Measurements from ENCODE around the gene ERC2. TPM values are rescaled to one million over a fixed set of nuclear protein-coding genes. Genes with fewer than 3 reads are reported as not detected.

The ERC2 gene
- total and polyA plus RNA-seq, 2 of the 8 experiments (the other 6 are each of a cell fraction or from before 2014, with no cell fraction given) = 16.4 to 22.8 TPM

- Histone ChIP-seq H2AK5ac (ENCODE audit: low read depth, low read length) (no peak overlapping the region), H3K9me3 (ENCODE audit: insufficient read depth in 2 of 2, low read depth in 1 of 2, low read length in 1 of 2) (no peaks in the 10 kb centered on the region), H2BK5ac (ENCODE audit: low read depth, low read length) (no peak overlapping the region), H3K23me2 (ENCODE audit: low read depth, low read length) (no peaks in the 10 kb centered on the region), H3K36me3 (ENCODE audit: control insufficient read depth in 2 of 4, insufficient read depth in 4 of 4, low read length in 3 of 4) (no peaks in the 10 kb centered on the region), H2BK12ac (ENCODE audit: low read depth, low read length) (no peak overlapping the region), H3K4ac (replicated peaks; ENCODE audit: insufficient read length, low read depth, low read length) (no peak overlapping the region), H4K20me1 (replicated peaks in 1 of 2; ENCODE audit: control insufficient read depth in 1 of 2, insufficient read depth in 2 of 2, low read length in 2 of 2) (no peaks in the 10 kb centered on the region), H2AFZ (ENCODE audit: low read length) (no peak overlapping the region), H4K8ac (ENCODE audit: extremely low read depth, insufficient read depth, low read length) (no peak overlapping the region), H3K79me2 (ENCODE audit: control insufficient read depth in 1 of 2, insufficient read depth in 2 of 2, low read length in 2 of 2) (no peaks in the 10 kb centered on the region), H3K56ac (replicated peaks; ENCODE audit: insufficient read length, low read depth, low read length) (no peak overlapping the region), H3K9ac (replicated peaks in 1 of 4; ENCODE audit: extremely low read depth in 1 of 4, low read depth in 3 of 4, low read length in 3 of 4) (no peak overlapping the region), H3K4me3 (ENCODE audit: extremely low read depth in 1 of 4, insufficient read depth in 2 of 4, low read depth in 3 of 4, low read length in 4 of 4) (no peak overlapping the region), H3K27me3 (replicated peaks in 1 of 4; ENCODE audit: control insufficient read depth in 3 of 4, extremely low read depth in 1 of 4, insufficient read depth in 3 of 4, low read length in 3 of 4) (no peaks in the 10 kb centered on the region), H3K23ac (ENCODE audit: insufficient read length) (no peak overlapping the region), H4K91ac (replicated peaks; ENCODE audit: insufficient read length, low read length) (no peak overlapping the region), H3K4me1 (replicated peaks in 1 of 4; ENCODE audit: control insufficient read depth in 3 of 4, insufficient read depth in 4 of 4, low read length in 3 of 4) (peaks cover 5 to 37% (median 13%) of the 10 kb centered on the region in 4 experiments; a peak in 6 of 7 replicates), H4K5ac (ENCODE audit: insufficient read length, low read depth, low read length) (no peak overlapping the region), H2BK15ac (ENCODE audit: low read length) (no peak overlapping the region), H3K14ac (ENCODE audit: insufficient read length) (no peak overlapping the region), H2BK120ac (replicated peaks; ENCODE audit: low read depth, low read length) (no peak overlapping the region), H2BK20ac (ENCODE audit: low read length) (no peak overlapping the region), H3K27ac (ENCODE audit: low read depth, low read length) (no peak overlapping the region), H3K79me1 (ENCODE audit: low read depth, low read length) (no peaks in the 10 kb centered on the region), H3K18ac (ENCODE audit: extremely low read depth, low read length) (no peak overlapping the region), H3K4me2 (ENCODE audit: insufficient read depth in 1 of 2, low read depth in 2 of 2, low read length in 2 of 2) (no peak overlapping the region)
- CTCF ChIA-PET (ENCODE audit: partially characterized antibody) = interaction anchor here (0.6 to 1.0 kb wide), 3 partner anchors 15 to 397 kb away, joined by 3 read pairs; no protein-coding TSS in a partner anchor
- WGBS, 2 experiments (ENCODE audit: extremely low coverage in 1 of 2, insufficient coverage in 1 of 2, insufficient read length in 1 of 2, insufficient replicate concordance in 2 of 2, low coverage in 1 of 2, low lambda C conversion rate in 2 of 2, missing lambda C conversion rate in 1 of 2) = 94% methylated on average over 1 of the region's 1 CpG; no CpG with 5 or more reads in 1 of the 2 experiments
- no peak for FAIRE-seq
- no peak for DNase-seq (ENCODE audit: low read depth in 1 of 2, low spot score in 2 of 2)
- no peak for TF ChIP-seq NANOG (IDR thresholded peaks at IDR 0.05; ENCODE audit: insufficient read depth, low read depth, low read length, poor library complexity, severe bottlenecking)
- no peak for TF ChIP-seq TAF7 (optimal IDR thresholded peaks at IDR 0.05; ENCODE audit: borderline replicate concordance, low read depth, low read length)
- no peak for TF ChIP-seq HDAC6 (IDR thresholded peaks at IDR 0.05; ENCODE audit: low read depth, low read length)
- no peak for TF ChIP-seq EZH2 (IDR thresholded peaks at IDR 0.05; ENCODE audit: low read depth, low read length, severe bottlenecking)
- no peak for TF ChIP-seq ASH2L (IDR thresholded peaks at IDR 0.05; ENCODE audit: low read length)
- no peak for TF ChIP-seq RXRA (IDR thresholded peaks at IDR 0.05; ENCODE audit: insufficient read depth, low read depth, low read length)
- no peak for TF ChIP-seq CBX5 (IDR thresholded peaks at IDR 0.05; ENCODE audit: low read depth, low read length)
- no peak for TF ChIP-seq KDM5A (IDR thresholded peaks at IDR 0.05; ENCODE audit: low read length)
- TF ChIP-seq CEBPB (IDR thresholded peaks at IDR 0.05; ENCODE audit: low read depth, low read length) = no peak
- TF ChIP-seq ATF2 (IDR thresholded peaks at IDR 0.05; ENCODE audit: low read length) = no peak
- no peak for TF ChIP-seq BCL11A (IDR thresholded peaks at IDR 0.05; ENCODE audit: low read depth in 2 of 2, low read length in 2 of 2)
- TF ChIP-seq CBX8 (IDR thresholded peaks at IDR 0.05; ENCODE audit: borderline replicate concordance, low read depth, low read length) = no peak
- TF ChIP-seq NRF1 (IDR thresholded peaks at IDR 0.05; ENCODE audit: low read depth, low read length) = no peak
- POLR2A ChIA-PET (ENCODE audit: partially characterized antibody) = no interaction called here
These were observed 349.3 kb downstream of the ERC2 start for GRCh38 chr3:56118968-56119367.

Data from H1 (cell line).